Measurements from ENCODE around the gene SGPP2. TPM values are rescaled to one million over a fixed set of nuclear protein-coding genes. Genes with fewer than 3 reads are reported as not detected.

The SGPP2 gene
- total and polyA plus RNA-seq, 12 donors: 0.17 to 33.7 (median 12.4) TPM

- H3K36me3 ChIP-seq (replicated peaks in 1 of 2): no peaks in the 10 kb centered on the region
- peak in 4 of 7 donors; percentile 13 to 46 (median 30) for DNase-seq
- H3K4me1 ChIP-seq (replicated peaks in 1 of 2): peaks cover 0 to 8% of the 10 kb centered on the region in 2 donors
- H3K9me3 ChIP-seq (replicated peaks in 1 of 3): no peaks in the 10 kb centered on the region
- WGBS, 4 donors: 39 to 54% (median 46%) methylated on average over 8 of the region's 8 CpGs
- H3K27me3 ChIP-seq: no peaks in the 10 kb centered on the region
- H3K27ac ChIP-seq: peak overlapping the region in 2 of 5 donors; percentile 14 to 56
- H3K4me3 ChIP-seq: no peak overlapping the region
- TF ChIP-seq, protein P1, sequence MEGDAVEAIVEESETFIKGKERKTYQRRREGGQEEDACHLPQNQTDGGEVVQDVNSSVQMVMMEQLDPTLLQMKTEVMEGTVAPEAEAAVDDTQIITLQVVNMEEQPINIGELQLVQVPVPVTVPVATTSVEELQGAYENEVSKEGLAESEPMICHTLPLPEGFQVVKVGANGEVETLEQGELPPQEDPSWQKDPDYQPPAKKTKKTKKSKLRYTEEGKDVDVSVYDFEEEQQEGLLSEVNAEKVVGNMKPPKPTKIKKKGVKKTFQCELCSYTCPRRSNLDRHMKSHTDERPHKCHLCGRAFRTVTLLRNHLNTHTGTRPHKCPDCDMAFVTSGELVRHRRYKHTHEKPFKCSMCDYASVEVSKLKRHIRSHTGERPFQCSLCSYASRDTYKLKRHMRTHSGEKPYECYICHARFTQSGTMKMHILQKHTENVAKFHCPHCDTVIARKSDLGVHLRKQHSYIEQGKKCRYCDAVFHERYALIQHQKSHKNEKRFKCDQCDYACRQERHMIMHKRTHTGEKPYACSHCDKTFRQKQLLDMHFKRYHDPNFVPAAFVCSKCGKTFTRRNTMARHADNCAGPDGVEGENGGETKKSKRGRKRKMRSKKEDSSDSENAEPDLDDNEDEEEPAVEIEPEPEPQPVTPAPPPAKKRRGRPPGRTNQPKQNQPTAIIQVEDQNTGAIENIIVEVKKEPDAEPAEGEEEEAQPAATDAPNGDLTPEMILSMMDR (IDR thresholded peaks at IDR 0.05): no peak
- TF ChIP-seq POLR2A (IDR thresholded peaks at IDR 0.05): no peak
- intact Hi-C loops (cut with DNase I): no loop called here
These were observed 94.4 kb downstream of the SGPP2 start for GRCh38 chr2:222518570-222519381.

DNA sequence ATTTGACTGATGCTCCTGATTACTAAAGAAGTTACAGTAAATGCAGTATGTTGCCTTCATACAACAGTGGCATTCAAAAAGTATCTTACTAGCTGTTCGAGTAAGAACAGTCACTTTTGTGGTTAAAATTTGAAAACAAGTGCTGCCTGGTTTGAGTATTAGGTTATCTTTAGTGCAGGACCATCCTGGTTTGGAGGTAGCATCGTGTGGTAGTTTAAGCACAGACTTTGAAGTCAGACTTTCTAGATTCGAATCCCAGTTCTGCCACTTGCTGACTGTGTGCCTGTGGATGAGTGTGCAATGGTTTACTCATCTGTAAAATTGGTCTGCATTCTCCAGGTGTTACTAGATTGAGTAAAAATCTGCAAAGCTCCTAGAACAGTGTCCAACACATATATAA, 96.8 kb downstream of the SGPP2 start:
- 72 to 87% (median 74%) methylated on average over 3 of the region's 3 CpGs for WGBS, 4 donors
- intact Hi-C loops (cut with DNase I): no loop called here
- Histone ChIP-seq H3K4me3 (no peak overlapping the region), H3K4me1 (replicated peaks in 1 of 2) (peaks cover 0 to 8% of the 10 kb centered on the region in 2 donors), H3K27ac (no peak overlapping the region), H3K36me3 (replicated peaks in 1 of 2) (no peaks in the 10 kb centered on the region), H3K9me3 (replicated peaks in 1 of 3) (no peaks in the 10 kb centered on the region), H3K27me3 (no peaks in the 10 kb centered on the region)
- no peak for TF ChIP-seq POLR2A (IDR thresholded peaks at IDR 0.05)
- TF ChIP-seq, protein P1 (IDR thresholded peaks at IDR 0.05): no peak
- DNase-seq: no peak

DNA sequence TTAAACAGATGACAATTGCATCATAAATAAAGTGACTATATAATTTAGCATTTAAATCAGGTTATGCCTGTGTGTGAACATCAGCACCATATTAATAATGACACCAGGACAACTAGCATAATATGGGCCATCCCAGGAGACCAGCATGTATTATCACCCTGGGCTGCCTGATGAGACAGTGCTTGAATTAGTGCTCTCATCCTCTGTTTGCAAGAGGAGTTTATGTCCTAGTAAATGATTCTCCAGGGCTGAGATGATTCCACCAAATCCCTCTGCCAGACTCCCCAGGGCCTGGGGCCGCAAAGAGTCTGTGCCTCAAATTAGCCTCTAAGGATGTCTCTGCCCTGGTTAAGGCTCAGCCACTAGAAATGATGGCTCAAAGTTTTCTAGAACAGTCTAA, 97.7 kb downstream of the SGPP2 start:
- H3K36me3 ChIP-seq (replicated peaks in 1 of 2): no peaks in the 10 kb centered on the region
- no peak overlapping the region for H3K27ac ChIP-seq
- no peaks in the 10 kb centered on the region for H3K9me3 ChIP-seq (replicated peaks in 1 of 3)
- H3K4me1 ChIP-seq (replicated peaks in 1 of 2): peaks cover 0 to 8% of the 10 kb centered on the region in 2 donors
- no peak for DNase-seq
- 46 to 97% (median 85%) methylated on average over 1 of the region's 1 CpG for WGBS, 4 donors
- TF ChIP-seq, protein P1 (IDR thresholded peaks at IDR 0.05): no peak
- no peak for TF ChIP-seq POLR2A (IDR thresholded peaks at IDR 0.05)
- intact Hi-C loops (cut with DNase I): no loop called here
- no peaks in the 10 kb centered on the region for H3K27me3 ChIP-seq
- H3K4me3 ChIP-seq: no peak overlapping the region

DNA sequence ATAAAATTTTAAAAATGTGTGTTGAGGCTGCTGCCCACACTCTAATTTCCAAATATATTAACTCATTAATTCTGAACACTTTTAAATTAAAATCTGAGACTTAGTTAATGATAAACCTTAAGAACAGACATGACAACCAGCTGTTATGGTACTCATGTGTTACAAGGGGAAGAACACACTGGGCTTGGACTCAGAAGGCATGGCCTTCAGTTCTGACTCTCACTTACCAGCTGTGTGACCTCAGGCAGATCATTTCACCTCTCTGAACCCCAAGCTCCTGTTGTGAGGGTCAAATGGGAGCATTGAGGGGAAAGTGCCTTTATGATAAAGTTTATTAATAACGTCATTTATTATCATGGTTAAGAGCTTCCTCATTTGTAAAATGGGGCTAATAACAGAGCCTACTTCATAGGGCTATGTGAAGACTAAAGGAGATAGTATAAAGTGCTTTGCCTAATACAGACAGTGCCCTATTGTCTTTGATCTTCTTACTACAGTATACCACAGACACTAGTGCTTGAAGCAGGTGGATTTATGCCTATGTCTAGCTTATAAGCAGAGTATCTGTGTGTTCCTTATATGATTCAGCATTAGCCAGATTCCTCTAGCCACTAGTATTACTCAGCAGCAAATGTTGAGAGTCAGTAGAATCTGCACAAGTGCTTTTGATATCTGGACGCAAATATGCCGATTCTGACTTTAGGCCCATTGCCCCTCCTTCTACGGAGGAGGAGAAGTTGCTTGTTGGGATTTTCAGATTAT, 99.6 kb downstream of the SGPP2 start:
- Histone ChIP-seq H3K4me3 (no peak overlapping the region), H3K36me3 (replicated peaks in 1 of 2) (no peaks in the 10 kb centered on the region), H3K4me1 (replicated peaks in 1 of 2) (peaks cover 0 to 4% of the 10 kb centered on the region in 2 donors), H3K27me3 (no peaks in the 10 kb centered on the region), H3K9me3 (replicated peaks in 1 of 3) (no peaks in the 10 kb centered on the region), H3K27ac (no peak overlapping the region)
- TF ChIP-seq, protein P1 (IDR thresholded peaks at IDR 0.05): no peak
- no peak for TF ChIP-seq POLR2A (IDR thresholded peaks at IDR 0.05)
- no peak for DNase-seq
- 80 to 86% (median 83%) methylated on average over 4 of the region's 4 CpGs for WGBS, 4 donors
- intact Hi-C loops (cut with DNase I): no loop called here

Data from adrenal gland (tissue), 12 donors.